HG03097 (cell line): ENCODE results near the gene MSI2.

Experiments
- ATAC-seq: cut with Tn5 transposase; IDR thresholded peaks from one replicate; pipeline ENCODE4 v1.9.1; 2021; ENCODE audit not compliant: unreplicated experiment, low FRiP score

MSI2 gene

DNA sequence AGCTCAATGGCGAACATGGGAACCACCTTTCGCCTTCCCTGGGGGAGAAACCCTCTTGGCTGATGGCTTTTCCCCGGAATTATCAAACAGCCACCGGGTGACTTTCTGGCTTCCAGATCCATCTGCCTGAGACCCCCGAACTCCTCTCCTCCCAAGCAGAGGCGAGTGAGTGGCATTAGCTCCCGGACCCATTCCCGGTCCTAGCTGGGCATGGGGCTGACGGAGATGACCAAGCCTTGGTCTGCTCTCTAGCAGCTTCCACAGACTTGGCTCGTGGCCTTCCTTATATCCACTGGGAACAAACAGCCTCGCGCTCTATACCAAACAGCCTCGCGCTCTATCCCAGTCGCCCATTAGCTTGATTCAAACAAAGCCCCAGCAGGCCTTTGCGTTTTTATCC is 426.4 kb downstream of the MSI2 start:
- no peak for ATAC-seq

- no peak for ATAC-seq
These were observed 428.6 kb downstream of the MSI2 start for GRCh38 chr17:57684711-57685498.

- no peak for ATAC-seq
These were observed 429.3 kb downstream of the MSI2 start for GRCh38 chr17:57685499-57686132.

GRCh38 chr17:57687642-57688041 is 431.3 kb downstream of the MSI2 start:
- ATAC-seq: no peak

- ATAC-seq: no peak
These were observed 432.9 kb downstream of the MSI2 start for GRCh38 chr17:57689254-57689653.

- no peak for ATAC-seq
These were observed 435.6 kb downstream of the MSI2 start for GRCh38 chr17:57691939-57692338.

DNA sequence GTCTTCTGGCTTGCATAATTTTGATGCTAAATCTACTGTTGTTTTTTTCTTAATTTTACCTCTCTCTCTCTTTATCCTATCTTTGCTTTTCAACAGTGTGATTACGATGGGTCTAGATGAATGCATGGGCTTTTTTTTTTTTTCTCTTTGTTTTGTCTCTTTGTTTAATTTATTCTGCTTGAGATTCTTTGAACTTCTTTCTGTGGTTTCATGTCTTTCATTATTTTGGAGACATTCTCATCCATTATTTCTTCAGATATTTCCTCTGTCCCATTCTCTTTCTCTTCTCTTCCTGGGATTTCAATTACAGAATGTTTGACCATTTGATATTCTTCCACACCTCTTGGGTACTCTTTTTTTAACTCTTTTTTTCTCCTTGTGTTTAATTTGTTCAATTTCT is 436.4 kb downstream of the MSI2 start:
- ATAC-seq: no peak

GRCh38 chr17:57694051-57694450 is 437.7 kb downstream of the MSI2 start:
- ATAC-seq: no peak

- no peak for ATAC-seq
These were observed 439.7 kb downstream of the MSI2 start for GRCh38 chr17:57696050-57696449.

DNA sequence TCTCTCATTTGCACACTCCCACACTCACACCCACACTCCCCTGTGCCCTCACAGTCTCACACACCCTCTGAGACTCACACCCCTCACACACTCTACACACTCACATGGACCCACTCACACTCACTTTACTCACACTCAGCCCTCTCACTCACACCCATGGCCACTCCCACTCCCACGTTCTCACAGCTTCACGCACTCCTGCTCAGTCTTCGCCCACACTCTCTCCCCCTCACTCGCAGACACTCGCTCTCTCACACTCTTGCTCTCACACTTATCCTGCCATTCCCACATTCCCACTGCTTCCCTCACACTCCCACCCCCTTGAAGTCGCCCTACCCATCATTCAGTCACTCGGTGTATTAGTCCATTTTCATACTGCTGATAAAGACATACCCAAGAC is 440.9 kb downstream of the MSI2 start:
- ATAC-seq: no peak

DNA sequence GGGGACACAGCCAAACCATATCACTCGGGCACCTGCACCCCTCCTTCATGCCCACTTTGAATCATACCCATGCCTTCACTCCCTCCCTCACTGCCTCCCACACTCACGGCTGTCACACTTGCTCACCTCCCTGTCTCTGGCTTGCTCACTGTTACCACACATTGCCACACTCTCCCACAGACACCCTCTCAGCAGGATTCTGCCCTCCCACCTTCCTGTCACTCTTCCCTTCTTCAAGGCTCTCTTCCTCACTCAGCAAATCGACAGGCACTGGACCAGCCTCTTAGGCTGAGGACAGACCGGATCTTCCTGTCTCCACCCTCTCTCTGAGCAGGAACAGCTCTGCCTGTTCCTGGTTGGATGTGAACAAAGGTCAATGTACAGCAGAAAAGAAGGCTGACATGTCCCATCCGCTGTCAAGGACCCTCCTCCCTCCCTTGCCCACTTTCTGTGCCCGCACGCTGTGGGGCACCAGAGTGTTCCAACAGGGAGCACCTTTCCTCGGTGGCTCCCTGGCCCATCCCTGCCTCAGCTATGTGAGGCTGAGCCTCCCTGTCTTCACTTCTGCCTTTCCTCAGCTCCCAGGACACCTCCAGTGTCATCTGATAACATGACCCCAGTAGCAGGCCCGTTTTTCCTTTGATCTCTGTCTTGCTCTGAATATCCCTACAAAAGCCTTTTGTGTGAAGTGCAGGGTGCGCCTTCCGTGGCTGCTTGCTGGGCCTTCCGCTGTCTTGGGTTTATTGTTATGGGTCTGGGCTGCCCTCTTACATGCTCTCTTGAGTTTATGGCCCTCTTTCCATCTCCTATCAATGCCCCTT is 441.8 kb downstream of the MSI2 start:
- ATAC-seq: no peak

DNA sequence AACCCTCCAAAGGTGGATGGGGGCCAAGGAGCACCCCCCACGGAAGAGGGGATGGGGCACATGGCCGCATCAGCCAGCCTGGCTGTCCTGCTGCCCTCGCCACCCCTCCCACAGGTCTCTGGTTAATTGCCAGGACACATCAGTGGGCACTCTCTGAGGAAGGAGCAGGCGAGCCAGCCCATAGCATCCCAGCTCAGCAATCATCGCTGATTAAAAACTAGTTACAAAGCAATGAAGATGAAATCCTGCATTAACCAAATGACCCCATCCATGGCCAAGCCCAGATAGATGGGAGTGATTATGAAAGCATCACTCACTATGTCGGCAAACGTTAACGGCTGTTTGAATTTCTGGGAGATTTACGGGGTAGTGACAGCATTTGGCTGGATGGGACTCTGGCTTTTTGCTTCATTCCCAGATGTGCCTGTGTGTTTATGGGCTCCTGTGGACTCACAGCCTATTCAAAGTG is 443.5 kb downstream of the MSI2 start:
- no peak for ATAC-seq

DNA sequence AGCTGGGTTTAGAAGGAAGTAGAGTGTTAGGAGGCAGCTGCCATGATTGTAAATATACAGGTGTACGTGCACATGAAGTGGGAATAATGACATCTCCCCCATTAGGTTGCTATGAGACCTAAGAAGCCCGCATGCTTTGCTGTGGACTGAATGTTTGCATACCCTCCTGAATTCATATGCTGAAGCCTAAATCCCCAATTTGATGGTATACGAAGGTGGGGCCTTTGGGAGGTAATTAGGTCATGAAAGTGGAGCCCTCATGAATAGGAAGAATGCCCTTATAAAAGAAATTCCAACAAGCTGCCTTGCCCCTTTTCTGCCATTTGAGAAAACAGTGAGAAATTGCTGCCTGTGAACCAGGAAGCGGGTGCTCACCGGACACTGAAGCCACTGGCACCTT is 444.8 kb downstream of the MSI2 start:
- no peak for ATAC-seq

- ATAC-seq: no peak
These were observed 446.9 kb downstream of the MSI2 start for GRCh38 chr17:57703273-57703672.

DNA sequence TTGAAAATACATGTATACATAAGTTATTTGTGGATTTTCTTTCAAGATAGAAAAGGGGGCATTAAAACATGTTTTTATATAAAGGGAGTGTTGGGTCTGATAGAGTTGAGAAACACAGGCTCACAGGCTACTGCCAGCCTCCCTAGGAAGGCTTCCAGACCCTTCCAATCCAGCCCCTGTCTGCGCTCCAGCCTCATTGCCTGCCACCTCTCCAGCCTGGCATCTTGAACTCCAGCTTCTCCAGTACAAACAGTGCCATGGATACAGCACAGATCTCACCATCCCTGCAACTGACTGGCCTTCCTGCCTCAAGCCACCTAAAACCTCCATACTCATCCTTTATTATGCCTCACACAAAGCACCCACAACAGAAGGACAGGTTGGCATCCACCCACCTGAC is 448.1 kb downstream of the MSI2 start:
- no peak for ATAC-seq

- ATAC-seq: no peak
These were observed 449.8 kb downstream of the MSI2 start for GRCh38 chr17:57705921-57706695.

- no peak for ATAC-seq
These were observed 450.4 kb downstream of the MSI2 start for GRCh38 chr17:57706761-57707160.

DNA sequence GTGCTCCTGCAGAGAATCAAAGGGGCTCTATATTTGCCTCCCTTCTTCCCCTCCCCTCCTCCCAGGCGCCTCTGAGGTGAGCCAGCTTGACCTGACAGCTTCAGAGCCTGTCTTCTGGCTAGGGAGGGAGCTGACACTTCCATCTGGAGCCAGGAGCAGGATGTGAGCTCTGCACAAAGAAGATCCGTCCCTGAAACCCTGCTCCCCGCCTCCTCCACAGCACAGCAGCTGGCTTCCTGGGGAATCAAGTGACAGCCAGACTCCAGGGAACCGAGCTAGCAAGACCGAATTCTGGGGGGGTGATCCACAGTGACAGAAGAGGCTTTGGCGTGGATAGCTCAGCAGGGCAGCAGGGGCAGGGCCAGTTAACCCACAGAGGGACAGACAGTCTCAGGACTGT is 451.6 kb downstream of the MSI2 start:
- ATAC-seq: no peak

GRCh38 chr17:57708410-57708809 is 452.1 kb downstream of the MSI2 start:
- ATAC-seq: no peak

- no peak for ATAC-seq
These were observed 456.8 kb downstream of the MSI2 start for GRCh38 chr17:57713140-57713539.
